ENCODE data around the gene ZNF275.

The ZNF275 gene

GRCh38 chrX:153392642-153393321 is 58.8 kb downstream of the ZNF275 start:
- Mint-ChIP-seq H3K4me1 (peaks cover 15% of the 10 kb centered on the region), H3K4me3 (no peak overlapping the region), H3K27ac (no peak overlapping the region), H3K36me3 (ENCODE audit: low read depth) (no peaks in the 10 kb centered on the region), H3K9me3 (peaks cover 33% of the 10 kb centered on the region), H3K27me3 (ENCODE audit: low read depth, poor library complexity) (peaks cover 6% of the 10 kb centered on the region)
- no peak for TF ChIP-seq CTCF (IDR thresholded peaks at IDR 0.05)
- DNase-seq = no peak

DNA sequence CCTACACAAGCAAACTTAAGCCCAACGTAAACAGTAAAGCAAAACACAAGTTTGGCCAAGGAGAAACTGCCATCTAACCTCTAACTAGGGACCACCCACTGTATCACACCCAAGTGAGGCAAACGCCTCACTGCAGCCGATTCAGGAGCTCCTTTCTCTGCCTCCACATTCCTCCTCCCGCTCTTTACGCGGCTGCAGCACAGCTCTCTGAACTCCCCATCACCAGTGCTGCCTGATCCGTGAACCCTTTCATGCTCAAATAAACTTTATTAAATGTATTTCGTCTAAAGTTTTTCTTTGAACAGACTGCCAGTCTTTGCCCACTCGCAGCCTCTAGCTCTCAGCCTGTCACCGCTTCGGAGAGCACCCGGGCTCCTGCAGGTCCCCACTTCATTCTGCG is 60.7 kb downstream of the ZNF275 start:
- no peak for TF ChIP-seq CTCF (IDR thresholded peaks at IDR 0.05)
- H3K9me3 Mint-ChIP-seq = peaks cover 48% of the 10 kb centered on the region
- H3K27ac Mint-ChIP-seq = no peak overlapping the region
- peaks cover 15% of the 10 kb centered on the region for H3K4me1 Mint-ChIP-seq
- H3K4me3 Mint-ChIP-seq = no peak overlapping the region
- peaks cover 14% of the 10 kb centered on the region for H3K27me3 Mint-ChIP-seq (ENCODE audit: low read depth, poor library complexity)
- H3K36me3 Mint-ChIP-seq (ENCODE audit: low read depth) = no peaks in the 10 kb centered on the region
- no peak for DNase-seq

GRCh38 chrX:153395613-153396319 is 61.8 kb downstream of the ZNF275 start:
- Mint-ChIP-seq H3K4me3 (no peak overlapping the region), H3K9me3 (peaks cover 54% of the 10 kb centered on the region), H3K27ac (no peak overlapping the region), H3K27me3 (ENCODE audit: low read depth, poor library complexity) (peaks cover 18% of the 10 kb centered on the region), H3K36me3 (ENCODE audit: low read depth) (no peaks in the 10 kb centered on the region), H3K4me1 (peaks cover 15% of the 10 kb centered on the region)
- no peak for DNase-seq
- no peak for TF ChIP-seq CTCF (IDR thresholded peaks at IDR 0.05)

- Mint-ChIP-seq H3K9me3 (peaks cover 60% of the 10 kb centered on the region), H3K4me3 (no peak overlapping the region), H3K4me1 (peaks cover 15% of the 10 kb centered on the region), H3K27me3 (ENCODE audit: low read depth, poor library complexity) (peaks cover 18% of the 10 kb centered on the region), H3K36me3 (ENCODE audit: low read depth) (no peaks in the 10 kb centered on the region), H3K27ac (no peak overlapping the region)
- no peak for TF ChIP-seq CTCF (IDR thresholded peaks at IDR 0.05)
- DNase-seq = no peak
Observed at GRCh38 chrX:153396320-153397195, 62.6 kb downstream of the ZNF275 start.

DNA sequence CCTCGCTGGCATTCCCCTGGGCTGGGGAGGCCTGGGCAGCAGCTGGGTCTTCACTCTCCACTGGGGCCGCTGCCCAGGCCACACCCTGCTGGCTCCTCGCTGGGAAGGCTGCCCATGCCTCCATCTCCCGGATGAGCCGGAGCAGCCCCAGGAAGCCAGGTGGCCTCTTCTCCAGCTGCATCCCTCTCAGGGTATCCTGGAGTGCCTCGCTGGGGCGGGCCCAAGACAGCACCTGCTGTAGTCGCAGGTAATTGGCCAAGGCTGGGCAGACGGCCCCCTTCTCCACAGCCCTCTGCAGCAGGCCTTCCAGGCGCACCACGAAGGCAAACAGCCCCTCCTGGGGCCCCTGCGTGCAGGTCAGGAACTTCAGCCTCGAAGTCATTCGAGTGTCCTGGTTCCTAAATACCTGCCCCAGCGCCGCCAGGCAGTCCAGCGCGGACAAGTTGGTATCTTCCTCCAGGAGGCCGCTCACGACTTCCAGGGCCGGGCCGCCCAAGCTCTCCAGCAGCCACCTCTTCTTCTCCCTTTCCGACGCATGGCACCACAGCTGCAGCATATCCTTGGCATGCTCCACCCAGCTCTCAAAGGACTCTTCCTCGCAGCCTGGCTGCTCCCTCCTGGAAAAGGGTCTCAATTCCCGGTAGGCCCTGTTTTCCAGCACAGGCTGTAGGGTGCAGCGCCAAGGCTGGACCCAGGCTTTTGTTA is 63.5 kb downstream of the ZNF275 start:
- Mint-ChIP-seq H3K36me3 (ENCODE audit: low read depth) (peaks cover 4% of the 10 kb centered on the region), H3K27ac (no peak overlapping the region), H3K4me3 (no peak overlapping the region), H3K4me1 (peaks cover 15% of the 10 kb centered on the region), H3K27me3 (ENCODE audit: low read depth, poor library complexity) (peaks cover 18% of the 10 kb centered on the region), H3K9me3 (peaks cover 69% of the 10 kb centered on the region)
- no peak for TF ChIP-seq CTCF (IDR thresholded peaks at IDR 0.05)
- DNase-seq = no peak

Data from nephron progenitor cell (in vitro differentiated cells).